HepG2 (cell line): ENCODE measurements around the gene FFAR4. TPM values are rescaled to one million over a fixed set of nuclear protein-coding genes. Genes with fewer than 3 reads are reported as not detected.

Experiments used
- GATAD2A ChIP-seq: IDR thresholded peaks from 2 replicates; pipeline ENCODE4 v1.6.1; 2016
- NFKBIZ ChIP-seq: IDR thresholded peaks from 2 replicates; pipeline ENCODE4 v1.6.1; 2018; ENCODE audit warnings: missing genetic modification reagents, missing compliant biosample characterization
- POLR2A ChIP-seq, 2 experiments: IDR thresholded peaks; 2 replicates each; pipeline ENCODE4 v1.6.1; 2011; ENCODE audit warnings: low read depth in 2 of 2, low read length in 2 of 2, mild to moderate bottlenecking in 1 of 2, moderate library complexity in 1 of 2; ENCODE audit not compliant: insufficient read depth in 1 of 2
- TEAD3 ChIP-seq: optimal IDR thresholded peaks from 2 replicates; pipeline ENCODE3; 2016; ENCODE audit warnings: borderline replicate concordance
- ZMYM3 ChIP-seq: sonication (generic); formaldehyde crosslinking; IDR thresholded peaks from 2 replicates; pipeline ENCODE4 v1.5.1; 2020; ENCODE audit warnings: mild to moderate bottlenecking, missing genetic modification reagents
- ZNF3 ChIP-seq: IDR thresholded peaks from 2 replicates; pipeline ENCODE4 v1.7.0; 2017; ENCODE audit warnings: inconsistent platforms
- ZNF879 ChIP-seq: sonication (generic); formaldehyde crosslinking; IDR thresholded peaks from 2 replicates; pipeline ENCODE4 v1.8.1; 2023; ENCODE audit warnings: missing genetic modification reagents
- polyA plus RNA-seq, 8 experiments: library from polyadenylated mRNA; depleted of rRNA in 3 of 8; stranded (reverse) in 7 of 8; unstranded in 1 of 8; fragments of >200 nt; fragmentation: Illumina TruSeq in 4 of 8; extraction: Trizol in 4 of 8; gene quantifications; 2 replicates each; pipeline versions ENCODE4 v1.2.1 to v1.2.3, GENCODE V29; 2011 to 2016; ENCODE audit warnings: low read depth in 4 of 8, missing spikeins in 1 of 8, mixed read lengths in 1 of 8; ENCODE audit not compliant: insufficient read depth in 1 of 8
- total RNA-seq, 5 experiments: library from RNA; depleted of rRNA; stranded (reverse); fragments of >200 nt; fragmentation: Illumina TruSeq; extraction: Trizol; gene quantifications; 2 replicates each; pipeline ENCODE4 v1.2.3, GENCODE V29; 2016; ENCODE audit warnings: low read depth in 1 of 5
- TF ChIP-seq, protein P1 (sequence below): fragments of 450-650 bp; IDR thresholded peaks from 2 replicates; pipeline ENCODE4 v1.6.1; 2017
- TF ChIP-seq, protein P2 (sequence below): sonication (generic); formaldehyde crosslinking; IDR thresholded peaks from 2 replicates; pipeline ENCODE4 v1.4.0; 2020; ENCODE audit warnings: mild to moderate bottlenecking, low read depth, missing genetic modification reagents
- TF ChIP-seq, protein P3 (sequence below): sonication (generic); formaldehyde crosslinking; IDR thresholded peaks from 2 replicates; pipeline ENCODE4 v1.5.0; 2020; ENCODE audit warnings: mild to moderate bottlenecking, missing genetic modification reagents, moderate library complexity
- TF ChIP-seq, protein P4 (sequence below): sonication (generic); formaldehyde crosslinking; IDR thresholded peaks from 2 replicates; pipeline ENCODE4 v1.8.1; 2023; ENCODE audit warnings: mild to moderate bottlenecking, inconsistent platforms, moderate library complexity, missing genetic modification reagents, borderline replicate concordance

FFAR4 gene
- total and polyA plus RNA-seq, 2 of the 13 experiments (the other 11 are each of a cell fraction or from before 2014, with no cell fraction given), result 0.09 TPM; not detected in 1

DNA sequence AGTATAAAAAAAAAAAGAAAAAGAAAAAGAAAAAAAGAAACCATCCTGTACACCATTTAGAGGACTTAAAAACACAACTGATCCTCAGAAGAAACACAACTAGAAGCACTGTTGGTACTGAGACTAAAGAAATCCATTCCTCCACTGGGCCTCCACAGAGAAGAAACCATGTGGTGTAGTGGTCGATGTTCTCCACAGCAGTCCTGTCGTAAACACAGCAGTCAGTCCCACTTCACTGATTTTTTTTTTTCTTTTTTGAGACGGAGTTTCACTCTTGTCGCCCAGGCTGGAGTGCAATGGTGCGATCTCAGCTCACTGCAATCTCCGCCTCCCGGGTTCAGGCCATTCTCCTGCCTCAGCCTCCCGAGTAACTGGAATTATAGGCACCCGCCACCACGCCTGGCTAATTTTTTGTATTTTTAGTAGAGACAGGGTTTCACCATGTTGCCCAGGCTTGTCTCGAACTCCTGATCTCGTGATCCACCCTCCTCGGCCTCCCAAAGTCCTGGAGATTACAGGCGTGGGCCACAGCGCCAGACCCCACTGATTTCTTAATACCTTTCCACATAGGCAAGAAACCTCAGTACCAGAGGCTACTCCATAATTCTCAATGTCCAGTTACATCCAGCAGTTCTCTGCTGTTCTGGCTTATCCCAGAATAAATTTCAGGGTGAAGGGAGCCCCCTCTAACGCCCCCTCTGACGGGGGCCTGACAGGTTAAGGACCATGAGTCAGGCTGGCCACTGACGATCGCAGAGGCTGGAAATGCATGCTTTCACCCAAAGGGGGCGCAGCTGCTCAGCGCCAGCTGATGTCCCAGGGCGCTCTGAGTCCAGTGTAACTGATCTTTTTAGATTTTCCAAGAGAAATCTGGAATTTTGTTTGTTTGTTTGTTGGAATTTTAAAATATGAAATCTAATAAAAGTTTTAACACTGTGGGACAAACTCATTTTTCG lies 24.8 kb upstream of the FFAR4 start (continued):
- TF ChIP-seq, protein P1, sequence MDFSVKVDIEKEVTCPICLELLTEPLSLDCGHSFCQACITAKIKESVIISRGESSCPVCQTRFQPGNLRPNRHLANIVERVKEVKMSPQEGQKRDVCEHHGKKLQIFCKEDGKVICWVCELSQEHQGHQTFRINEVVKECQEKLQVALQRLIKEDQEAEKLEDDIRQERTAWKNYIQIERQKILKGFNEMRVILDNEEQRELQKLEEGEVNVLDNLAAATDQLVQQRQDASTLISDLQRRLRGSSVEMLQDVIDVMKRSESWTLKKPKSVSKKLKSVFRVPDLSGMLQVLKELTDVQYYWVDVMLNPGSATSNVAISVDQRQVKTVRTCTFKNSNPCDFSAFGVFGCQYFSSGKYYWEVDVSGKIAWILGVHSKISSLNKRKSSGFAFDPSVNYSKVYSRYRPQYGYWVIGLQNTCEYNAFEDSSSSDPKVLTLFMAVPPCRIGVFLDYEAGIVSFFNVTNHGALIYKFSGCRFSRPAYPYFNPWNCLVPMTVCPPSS, result no peak
- TF ChIP-seq ZNF879 (CRISPR knock-in tag) (no peak), ZNF3 (CRISPR knock-in tag) (no peak), ZMYM3 (no peak), GATAD2A (CRISPR knock-in tag) (0 out of 2 replicates have a peak, but pooled peaks have one; percentile 15), TEAD3 (no peak), POLR2A (IDR thresholded peaks at IDR 0.05; ENCODE audit: insufficient read depth in 1 of 2, low read depth in 2 of 2, low read length in 2 of 2) (no peak), NFKBIZ (no peak)
- TF ChIP-seq, protein P2, sequence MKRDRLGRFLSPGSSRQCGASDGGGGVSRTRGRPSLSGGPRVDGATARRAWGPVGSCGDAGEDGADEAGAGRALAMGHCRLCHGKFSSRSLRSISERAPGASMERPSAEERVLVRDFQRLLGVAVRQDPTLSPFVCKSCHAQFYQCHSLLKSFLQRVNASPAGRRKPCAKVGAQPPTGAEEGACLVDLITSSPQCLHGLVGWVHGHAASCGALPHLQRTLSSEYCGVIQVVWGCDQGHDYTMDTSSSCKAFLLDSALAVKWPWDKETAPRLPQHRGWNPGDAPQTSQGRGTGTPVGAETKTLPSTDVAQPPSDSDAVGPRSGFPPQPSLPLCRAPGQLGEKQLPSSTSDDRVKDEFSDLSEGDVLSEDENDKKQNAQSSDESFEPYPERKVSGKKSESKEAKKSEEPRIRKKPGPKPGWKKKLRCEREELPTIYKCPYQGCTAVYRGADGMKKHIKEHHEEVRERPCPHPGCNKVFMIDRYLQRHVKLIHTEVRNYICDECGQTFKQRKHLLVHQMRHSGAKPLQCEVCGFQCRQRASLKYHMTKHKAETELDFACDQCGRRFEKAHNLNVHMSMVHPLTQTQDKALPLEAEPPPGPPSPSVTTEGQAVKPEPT (CRISPR knock-in tag), result no peak
- TF ChIP-seq, protein P3, sequence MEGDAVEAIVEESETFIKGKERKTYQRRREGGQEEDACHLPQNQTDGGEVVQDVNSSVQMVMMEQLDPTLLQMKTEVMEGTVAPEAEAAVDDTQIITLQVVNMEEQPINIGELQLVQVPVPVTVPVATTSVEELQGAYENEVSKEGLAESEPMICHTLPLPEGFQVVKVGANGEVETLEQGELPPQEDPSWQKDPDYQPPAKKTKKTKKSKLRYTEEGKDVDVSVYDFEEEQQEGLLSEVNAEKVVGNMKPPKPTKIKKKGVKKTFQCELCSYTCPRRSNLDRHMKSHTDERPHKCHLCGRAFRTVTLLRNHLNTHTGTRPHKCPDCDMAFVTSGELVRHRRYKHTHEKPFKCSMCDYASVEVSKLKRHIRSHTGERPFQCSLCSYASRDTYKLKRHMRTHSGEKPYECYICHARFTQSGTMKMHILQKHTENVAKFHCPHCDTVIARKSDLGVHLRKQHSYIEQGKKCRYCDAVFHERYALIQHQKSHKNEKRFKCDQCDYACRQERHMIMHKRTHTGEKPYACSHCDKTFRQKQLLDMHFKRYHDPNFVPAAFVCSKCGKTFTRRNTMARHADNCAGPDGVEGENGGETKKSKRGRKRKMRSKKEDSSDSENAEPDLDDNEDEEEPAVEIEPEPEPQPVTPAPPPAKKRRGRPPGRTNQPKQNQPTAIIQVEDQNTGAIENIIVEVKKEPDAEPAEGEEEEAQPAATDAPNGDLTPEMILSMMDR (CRISPR knock-in tag), result peak; percentile 84
- TF ChIP-seq, protein P4, sequence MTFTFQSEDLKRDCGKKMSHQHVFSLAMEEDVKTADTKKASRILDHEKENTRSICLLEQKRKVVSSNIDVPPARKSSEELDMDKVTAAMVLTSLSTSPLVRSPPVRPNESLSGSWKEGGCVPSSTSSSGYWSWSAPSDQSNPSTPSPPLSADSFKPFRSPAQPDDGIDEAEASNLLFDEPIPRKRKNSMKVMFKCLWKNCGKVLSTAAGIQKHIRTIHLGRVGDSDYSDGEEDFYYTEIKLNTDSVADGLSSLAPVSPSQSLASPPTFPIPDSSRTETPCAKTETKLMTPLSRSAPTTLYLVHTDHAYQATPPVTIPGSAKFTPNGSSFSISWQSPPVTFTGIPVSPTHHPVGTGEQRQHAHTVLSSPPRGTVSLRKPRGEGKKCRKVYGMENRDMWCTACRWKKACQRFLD (CRISPR knock-in tag), result no peak
